ENCODE measurements around the gene ARMH3. TPM values are rescaled to one million over a fixed set of nuclear protein-coding genes. Genes with fewer than 3 reads are reported as not detected.
A peak's percentile ranks its signal among the peaks of the same experiment; 100 is the strongest.

The ARMH3 gene
- total RNA-seq (2014; rRNA removed) (7.8 and 9.7 TPM in 2 replicates), Bru-seq, nascent RNA (percentile 68 among the genes with signal in this experiment), BruChase-seq, experiment 1, labeled RNA remaining after a 6-hour chase (percentile 64 among the genes with signal in this experiment), BruChase-seq, experiment 2, labeled RNA remaining after a 2-hour chase (percentile 65 among the genes with signal in this experiment)
- long read RNA-seq, full-length matches to known transcripts, result 5 of 18 reads
- long read RNA-seq, partial matches to known transcripts, result 4 of 18 reads
- long read RNA-seq, other reads (novel, unspliced or antisense), result 9 of 18 reads

DNA sequence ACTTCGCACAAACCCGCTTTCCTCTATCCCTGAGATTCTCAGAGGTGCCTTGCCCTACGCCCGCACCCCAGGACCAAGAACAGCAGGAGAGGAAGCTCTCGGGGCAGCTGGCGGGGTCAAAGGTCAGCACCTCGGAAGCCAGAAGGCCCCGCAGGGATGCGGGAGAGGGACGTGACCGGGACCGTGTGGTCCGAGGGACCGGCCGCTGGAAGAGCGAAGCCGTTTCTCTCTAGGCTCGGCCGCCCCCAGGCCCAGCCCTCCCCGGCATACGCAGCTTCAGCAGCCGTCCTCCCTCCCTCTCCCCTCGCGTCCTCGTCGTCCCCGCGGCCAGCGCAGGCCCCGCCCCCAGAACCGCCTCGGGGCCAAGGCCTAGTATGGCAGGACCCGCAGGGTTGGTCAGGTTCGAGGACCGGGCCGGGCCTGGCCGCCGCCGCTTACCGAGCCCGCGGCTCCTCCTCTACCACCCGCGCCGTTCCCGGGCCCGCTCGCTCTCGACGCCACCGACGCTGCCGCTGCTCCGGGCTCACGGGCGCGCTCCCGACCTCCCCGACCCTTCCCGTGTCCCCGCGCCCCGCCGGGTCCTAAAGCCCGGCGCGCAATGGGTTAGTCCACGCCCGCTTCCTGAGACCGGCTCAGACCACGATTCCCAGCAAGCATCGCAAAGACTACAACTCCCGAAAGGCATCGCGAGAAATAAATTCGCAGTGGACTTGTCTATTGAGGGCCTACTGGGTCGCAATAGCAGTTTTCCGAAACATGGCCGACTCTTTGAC is at the start of gene ARMH3:
ARMH3 (minus strand) TSS at position 527 of the 773 bp plus-strand sequence. CDS start 16,059 bp downstream, outside the sequence.
- H3K9ac ChIP-seq (ENCODE audit: low read length), result peak within 1 kb of the TSS; percentile 82
- peak within 1 kb of the TSS; percentile 97 for H3K4me3 ChIP-seq (ENCODE audit: low read length)
- peak within 1 kb of the TSS; percentile 34 for H3K27ac ChIP-seq (ENCODE audit: low read length)
- H3K4me1 ChIP-seq (ENCODE audit: insufficient read depth, low read length), result no peaks in the 10 kb centered on the region
- H2AFZ ChIP-seq (ENCODE audit: low read length), result peak within 1 kb of the TSS; percentile 94
- H3K27me3 ChIP-seq (ENCODE audit: low read length), result no peaks in the 10 kb centered on the region
- ATAC-seq, result peak; percentile 97
- no peaks in the 10 kb centered on the region for H3F3A ChIP-seq (ENCODE audit: low read length, unreplicated experiment)
- peak within 1 kb of the TSS; percentile 87 for H3K4me2 ChIP-seq (ENCODE audit: low read length)
- H3K36me3 ChIP-seq (ENCODE audit: low read depth, low read length), result no peaks in the 10 kb centered on the region
- TF ChIP-seq EZH2phosphoT487 (IDR thresholded peaks at IDR 0.05; ENCODE audit: borderline replicate concordance, low read length) (no peak), EZH2 (IDR thresholded peaks at IDR 0.05; ENCODE audit: low read length, unreplicated experiment) (no peak)
- TF ChIP-seq, protein P1, sequence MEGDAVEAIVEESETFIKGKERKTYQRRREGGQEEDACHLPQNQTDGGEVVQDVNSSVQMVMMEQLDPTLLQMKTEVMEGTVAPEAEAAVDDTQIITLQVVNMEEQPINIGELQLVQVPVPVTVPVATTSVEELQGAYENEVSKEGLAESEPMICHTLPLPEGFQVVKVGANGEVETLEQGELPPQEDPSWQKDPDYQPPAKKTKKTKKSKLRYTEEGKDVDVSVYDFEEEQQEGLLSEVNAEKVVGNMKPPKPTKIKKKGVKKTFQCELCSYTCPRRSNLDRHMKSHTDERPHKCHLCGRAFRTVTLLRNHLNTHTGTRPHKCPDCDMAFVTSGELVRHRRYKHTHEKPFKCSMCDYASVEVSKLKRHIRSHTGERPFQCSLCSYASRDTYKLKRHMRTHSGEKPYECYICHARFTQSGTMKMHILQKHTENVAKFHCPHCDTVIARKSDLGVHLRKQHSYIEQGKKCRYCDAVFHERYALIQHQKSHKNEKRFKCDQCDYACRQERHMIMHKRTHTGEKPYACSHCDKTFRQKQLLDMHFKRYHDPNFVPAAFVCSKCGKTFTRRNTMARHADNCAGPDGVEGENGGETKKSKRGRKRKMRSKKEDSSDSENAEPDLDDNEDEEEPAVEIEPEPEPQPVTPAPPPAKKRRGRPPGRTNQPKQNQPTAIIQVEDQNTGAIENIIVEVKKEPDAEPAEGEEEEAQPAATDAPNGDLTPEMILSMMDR (conservative IDR thresholded peaks at IDR 0.05; ENCODE audit: low read depth, low read length), result no peak
- H4K20me1 ChIP-seq (ENCODE audit: low read length), result no peaks in the 10 kb centered on the region
- intact Hi-C loops (cut with micrococcal nuclease), result no loop called here
- H3K9me2 ChIP-seq (replicated peaks; ENCODE audit: low read length), result no peaks in the 10 kb centered on the region
- peak; percentile 94 for DNase-seq
- POLR2A ChIA-PET (ENCODE audit: unreplicated experiment), result interaction anchor here (0.6 kb wide), 1 partner anchor 10 kb away, joined by 4 read pairs; no protein-coding TSS in a partner anchor
- TSS peak; percentile 60 for BruUV-seq (replicated peaks)
- peaks cover 46% of the 10 kb centered on the region for H3K79me2 ChIP-seq (ENCODE audit: low read length)
- no peaks in the 10 kb centered on the region for H3K9me3 ChIP-seq (ENCODE audit: low read length)
- CTCF ChIA-PET, result interaction anchor here (0.6 kb wide), 1 partner anchor 45 kb away, joined by 3 read pairs; no protein-coding TSS in a partner anchor

- Histone ChIP-seq H3K27ac (ENCODE audit: low read length) (no peak overlapping the region), H2AFZ (ENCODE audit: low read length) (no peak overlapping the region), H3K9me2 (replicated peaks; ENCODE audit: low read length) (no peaks in the 10 kb centered on the region), H3K9me3 (ENCODE audit: low read length) (no peaks in the 10 kb centered on the region), H3K79me2 (ENCODE audit: low read length) (no peaks in the 10 kb centered on the region), H3K36me3 (ENCODE audit: low read depth, low read length) (no peaks in the 10 kb centered on the region), H3K4me1 (ENCODE audit: insufficient read depth, low read length) (no peaks in the 10 kb centered on the region), H3F3A (ENCODE audit: low read length, unreplicated experiment) (no peaks in the 10 kb centered on the region), H3K9ac (ENCODE audit: low read length) (no peak overlapping the region), H3K4me2 (ENCODE audit: low read length) (no peak overlapping the region), H3K4me3 (ENCODE audit: low read length) (no peak overlapping the region), H3K27me3 (ENCODE audit: low read length) (no peaks in the 10 kb centered on the region), H4K20me1 (ENCODE audit: low read length) (no peaks in the 10 kb centered on the region)
- no TSS peak for BruUV-seq (replicated peaks)
- intact Hi-C loops (cut with micrococcal nuclease), result no loop called here
- ChIA-PET CTCF (no interaction called here), POLR2A (ENCODE audit: unreplicated experiment) (no interaction called here)
- TF ChIP-seq EZH2phosphoT487 (IDR thresholded peaks at IDR 0.05; ENCODE audit: borderline replicate concordance, low read length) (no peak), EZH2 (IDR thresholded peaks at IDR 0.05; ENCODE audit: low read length, unreplicated experiment) (no peak)
- TF ChIP-seq, protein P1 (conservative IDR thresholded peaks at IDR 0.05; ENCODE audit: low read depth, low read length), result no peak
- no peak for ATAC-seq
- no peak for DNase-seq
Measured at GRCh38 chr10:102102421-102102820, 46.4 kb upstream of the ARMH3 start.

All from PC-3 (cell line).